Caco-2 (cell line): ENCODE data around the gene GFRA1. TPM values are rescaled to one million over a fixed set of nuclear protein-coding genes. Genes with fewer than 3 reads are reported as not detected.

Source experiments
- BruUV-seq: library from RNA; stranded (reverse); fragments of 400-500 nt; replicated peaks from 2 replicates; lab custom pipeline; 2021; lab: Mats Ljungman, UMichigan
- CTCF ChIA-PET: fragments of 300-600 bp; sonication (Branson Sonifier 250); formaldehyde crosslinking; loops from one replicate; lab custom pipeline; 2022; ENCODE audit warnings: antibody characterized with exemption; lab: Charles Lee
- POLR2A ChIA-PET: fragments of 300-600 bp; sonication (Branson Sonifier 250); formaldehyde crosslinking; loops from one replicate; lab custom pipeline; 2022; ENCODE audit warnings: antibody characterized with exemption; lab: Charles Lee
- DNase-seq, 2 experiments: peaks; one replicate each; pipeline versions ENCODE4 v3.0.0 to v3.0.0-alpha.2; 2020 to 2022
- H3K27me3 ChIP-seq: replicated peaks from 2 replicates; pipeline ENCODE4 v1.6.0; 2011; ENCODE audit warnings: low read length; ENCODE audit not compliant: control insufficient read depth, insufficient read depth
- H3K36me3 ChIP-seq: 2 replicates; pipeline ENCODE4 v1.5.1; 2011; ENCODE audit warnings: low read length; ENCODE audit not compliant: control insufficient read depth, insufficient read depth
- H3K4me1 ChIP-seq: fragments of 250-450 bp; sonication (Bioruptor Pico); 2 replicates; pipeline ENCODE4 v1.5.1; 2020; ENCODE audit warnings: mild to moderate bottlenecking
- H3K4me3 ChIP-seq: 2 replicates; pipeline ENCODE4 v1.5.1; 2011; ENCODE audit warnings: low read depth, mild to moderate bottlenecking, control low read depth, low read length
- H3K9me3 ChIP-seq: fragments of 250-450 bp; sonication (Bioruptor Pico); 2 replicates; pipeline ENCODE4 v1.5.1; 2020; ENCODE audit warnings: mild to moderate bottlenecking, moderate library complexity
- H3K27ac Mint-ChIP-seq: one replicate; pipeline ENCODE4 v1.8.0; 2022; ENCODE audit warnings: mixed read lengths; ENCODE audit not compliant: unreplicated experiment
- H3K27me3 Mint-ChIP-seq: one replicate; pipeline ENCODE4 v1.8.0; 2022; ENCODE audit warnings: mixed read lengths; ENCODE audit not compliant: insufficient read depth, unreplicated experiment
- H3K36me3 Mint-ChIP-seq: one replicate; pipeline ENCODE4 v1.8.0; 2022; ENCODE audit warnings: mild to moderate bottlenecking, mixed read lengths; ENCODE audit not compliant: insufficient read depth, unreplicated experiment
- H3K4me1 Mint-ChIP-seq: one replicate; pipeline ENCODE4 v1.8.0; 2022; ENCODE audit warnings: low read depth, mixed read lengths; ENCODE audit not compliant: unreplicated experiment
- H3K4me3 Mint-ChIP-seq: one replicate; pipeline ENCODE4 v1.8.0; 2022; ENCODE audit warnings: mild to moderate bottlenecking, moderate library complexity, mixed read lengths; ENCODE audit not compliant: unreplicated experiment
- H3K9me3 Mint-ChIP-seq: one replicate; pipeline ENCODE4 v1.8.0; 2022; ENCODE audit warnings: mixed read lengths; ENCODE audit not compliant: unreplicated experiment
- intact Hi-C: fragments of 100-400 bp; cut with micrococcal nuclease; formaldehyde crosslinking; loops from one replicate; pipeline ENCODE4 v1.10.0; 2022; ENCODE audit not compliant: unreplicated experiment
- total RNA-seq: library from RNA; stranded (reverse); gene quantifications from 2 replicates; pipeline ENCODE4 v1.2.3, GENCODE V29; 2022
- TF ChIP-seq, protein P1 (sequence below), 2 experiments: fragments of 200-600 bp in 1 of 2; IDR thresholded peaks; 1 replicate in 1 of 2; 2 replicates in 1 of 2; pipeline versions ENCODE4 v1.5.1 to v1.8.0; 2011 to 2022; ENCODE audit warnings: antibody characterized with exemption in 1 of 2, control low read depth in 1 of 2, inconsistent platforms in 1 of 2, low read depth in 1 of 2, low read length in 1 of 2, mild to moderate bottlenecking in 1 of 2, moderate library complexity in 1 of 2; ENCODE audit not compliant: insufficient read depth in 1 of 2, severe bottlenecking in 1 of 2, unreplicated experiment in 1 of 2

The GFRA1 gene
- total RNA-seq, 1 experiment from 2014 or later, result not detected

DNA sequence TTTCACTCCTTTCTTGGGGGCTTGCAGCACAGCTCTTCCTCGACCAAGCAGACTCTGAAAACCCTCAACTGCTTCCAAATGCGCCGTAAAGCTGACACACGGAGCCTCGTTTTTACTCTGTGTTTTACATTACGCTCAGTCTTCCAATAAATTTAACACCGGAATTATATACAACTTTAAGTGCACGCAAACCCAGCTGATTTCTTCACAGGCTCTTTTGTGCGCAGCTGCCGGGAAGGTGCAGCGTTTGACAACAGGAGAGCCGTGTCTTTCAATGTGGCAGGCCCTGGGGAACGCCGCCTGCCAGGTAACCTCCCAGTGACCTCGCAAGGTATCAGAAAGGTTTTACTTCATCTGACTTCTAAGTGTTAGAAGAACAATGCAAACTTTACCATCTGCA lies 35.0 kb downstream of the GFRA1 start:
- H3K36me3 ChIP-seq, result no peaks in the 10 kb centered on the region
- Mint-ChIP-seq H3K4me3 (no peak overlapping the region), H3K36me3 (no peaks in the 10 kb centered on the region), H3K9me3 (no peaks in the 10 kb centered on the region), H3K27me3 (peaks cover 6% of the 10 kb centered on the region), H3K27ac (no peak overlapping the region), H3K4me1 (no peaks in the 10 kb centered on the region)
- no peaks in the 10 kb centered on the region for H3K4me1 ChIP-seq
- BruUV-seq, result no TSS peak
- H3K9me3 ChIP-seq, result no peaks in the 10 kb centered on the region
- ChIA-PET POLR2A (no interaction called here), CTCF (no interaction called here)
- intact Hi-C loops, result no loop called here
- no peak overlapping the region for H3K4me3 ChIP-seq
- DNase-seq, result no peak
- H3K27me3 ChIP-seq, result no peaks in the 10 kb centered on the region; the same call in 1 of the 2 replicates
- TF ChIP-seq, protein P1, sequence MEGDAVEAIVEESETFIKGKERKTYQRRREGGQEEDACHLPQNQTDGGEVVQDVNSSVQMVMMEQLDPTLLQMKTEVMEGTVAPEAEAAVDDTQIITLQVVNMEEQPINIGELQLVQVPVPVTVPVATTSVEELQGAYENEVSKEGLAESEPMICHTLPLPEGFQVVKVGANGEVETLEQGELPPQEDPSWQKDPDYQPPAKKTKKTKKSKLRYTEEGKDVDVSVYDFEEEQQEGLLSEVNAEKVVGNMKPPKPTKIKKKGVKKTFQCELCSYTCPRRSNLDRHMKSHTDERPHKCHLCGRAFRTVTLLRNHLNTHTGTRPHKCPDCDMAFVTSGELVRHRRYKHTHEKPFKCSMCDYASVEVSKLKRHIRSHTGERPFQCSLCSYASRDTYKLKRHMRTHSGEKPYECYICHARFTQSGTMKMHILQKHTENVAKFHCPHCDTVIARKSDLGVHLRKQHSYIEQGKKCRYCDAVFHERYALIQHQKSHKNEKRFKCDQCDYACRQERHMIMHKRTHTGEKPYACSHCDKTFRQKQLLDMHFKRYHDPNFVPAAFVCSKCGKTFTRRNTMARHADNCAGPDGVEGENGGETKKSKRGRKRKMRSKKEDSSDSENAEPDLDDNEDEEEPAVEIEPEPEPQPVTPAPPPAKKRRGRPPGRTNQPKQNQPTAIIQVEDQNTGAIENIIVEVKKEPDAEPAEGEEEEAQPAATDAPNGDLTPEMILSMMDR (IDR thresholded peaks at IDR 0.05; ENCODE audit: insufficient read depth in 1 of 2, low read depth in 1 of 2, low read length in 1 of 2, severe bottlenecking in 1 of 2, unreplicated experiment in 1 of 2), result no peak

DNA sequence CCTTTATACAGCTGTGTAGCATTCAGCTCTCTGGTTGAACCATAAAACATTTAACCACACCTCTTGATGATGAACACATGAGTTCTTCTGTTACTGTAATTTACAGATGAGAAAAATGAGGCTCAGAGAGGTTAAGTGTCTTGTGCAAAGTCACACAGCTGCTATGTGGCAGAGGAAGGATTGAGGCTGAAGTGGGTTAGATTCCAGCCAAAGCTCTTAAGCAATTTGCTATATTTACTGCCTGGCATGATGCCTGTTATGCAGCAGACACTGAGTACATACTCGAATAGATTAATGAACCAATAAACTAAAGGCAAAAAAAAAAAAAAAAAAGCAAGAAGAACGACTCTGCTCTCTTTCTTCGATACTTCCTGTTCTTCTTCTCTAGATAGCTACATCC lies 35.7 kb downstream of the GFRA1 start:
- Histone ChIP-seq H3K36me3 (no peaks in the 10 kb centered on the region), H3K27me3 (no peaks in the 10 kb centered on the region; the same call in 1 of the 2 replicates), H3K4me1 (no peaks in the 10 kb centered on the region), H3K9me3 (no peaks in the 10 kb centered on the region), H3K4me3 (no peak overlapping the region)
- POLR2A ChIA-PET, result interaction anchor here (0.6 kb wide), 1 partner anchor 950 kb away, joined by 9 read pairs; no protein-coding TSS in a partner anchor
- CTCF ChIA-PET, result no interaction called here
- BruUV-seq, result no TSS peak
- peaks cover 6% of the 10 kb centered on the region for H3K27me3 Mint-ChIP-seq
- no peak for DNase-seq
- no peaks in the 10 kb centered on the region for H3K36me3 Mint-ChIP-seq
- H3K4me3 Mint-ChIP-seq, result no peak overlapping the region
- no peak overlapping the region for H3K27ac Mint-ChIP-seq
- intact Hi-C loops, result no loop called here
- no peaks in the 10 kb centered on the region for H3K9me3 Mint-ChIP-seq
- TF ChIP-seq, protein P1 (IDR thresholded peaks at IDR 0.05; ENCODE audit: insufficient read depth in 1 of 2, low read depth in 1 of 2, low read length in 1 of 2, severe bottlenecking in 1 of 2, unreplicated experiment in 1 of 2), result no peak
- H3K4me1 Mint-ChIP-seq, result no peaks in the 10 kb centered on the region

DNA sequence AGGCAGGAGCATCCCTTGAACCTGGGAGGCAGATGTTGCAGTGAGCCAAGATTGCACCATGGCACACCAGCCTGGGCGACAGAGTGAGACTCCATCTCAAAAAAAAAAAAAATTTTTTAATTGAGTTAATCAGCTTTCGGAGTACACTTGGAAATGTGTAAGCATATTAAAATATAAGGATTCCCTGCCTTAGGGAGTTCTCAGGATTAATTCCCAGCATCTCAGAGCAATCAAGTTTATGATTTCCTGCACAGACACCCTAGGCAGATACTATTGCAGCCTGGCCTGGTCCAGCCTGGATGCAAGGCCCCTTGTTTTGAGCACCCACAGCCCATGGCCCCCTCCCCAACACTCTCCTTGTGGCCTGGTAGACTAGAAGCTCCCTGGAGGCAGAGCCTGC lies 39.8 kb downstream of the GFRA1 start:
- Histone ChIP-seq H3K27me3 (no peaks in the 10 kb centered on the region), H3K9me3 (no peaks in the 10 kb centered on the region), H3K4me1 (no peaks in the 10 kb centered on the region), H3K4me3 (no peak overlapping the region), H3K36me3 (no peaks in the 10 kb centered on the region)
- no peak for DNase-seq
- BruUV-seq, result no TSS peak
- Mint-ChIP-seq H3K27me3 (peaks cover 6% of the 10 kb centered on the region), H3K9me3 (no peaks in the 10 kb centered on the region), H3K4me1 (no peaks in the 10 kb centered on the region), H3K4me3 (no peak overlapping the region), H3K27ac (no peak overlapping the region), H3K36me3 (no peaks in the 10 kb centered on the region)
- TF ChIP-seq, protein P1 (IDR thresholded peaks at IDR 0.05; ENCODE audit: insufficient read depth in 1 of 2, low read depth in 1 of 2, low read length in 1 of 2, severe bottlenecking in 1 of 2, unreplicated experiment in 1 of 2), result no peak
- ChIA-PET CTCF (no interaction called here), POLR2A (no interaction called here)
- intact Hi-C loops, result no loop called here
